Neural cell (in vitro differentiated cells): ENCODE results near the gene TMEM135. TPM values are rescaled to one million over a fixed set of nuclear protein-coding genes. Genes with fewer than 3 reads are reported as not detected.

Source experiments
- H2AFZ ChIP-seq: fragments of 200-600, 300-800 bp; sonication (generic), shearing (Covaris generic); 2 replicates; pipeline ENCODE4 v1.6.0; 2014; ENCODE audit warnings: low read depth, mild to moderate bottlenecking, antibody characterized with exemption, low read length, moderate library complexity
- H3F3A ChIP-seq: fragments of 200-600 bp; shearing (Covaris generic); 2 replicates; pipeline ENCODE4 v1.6.1; 2016; ENCODE audit warnings: mild to moderate bottlenecking, moderate library complexity, mixed read lengths, antibody characterized with exemption, low read length; ENCODE audit not compliant: insufficient read depth, poor library complexity, severe bottlenecking
- H3K27ac ChIP-seq: fragments of 200-600, 300-800 bp; sonication (generic), shearing (Covaris generic); 2 replicates; pipeline ENCODE4 v1.5.1; 2014; ENCODE audit warnings: mild to moderate bottlenecking, low read length, moderate library complexity
- H3K27me3 ChIP-seq: fragments of 300-800, 200-600 bp; sonication (generic), shearing (Covaris generic); 2 replicates; pipeline ENCODE4 v1.6.0; 2014; ENCODE audit warnings: mild to moderate bottlenecking, low read depth, low read length, moderate library complexity; ENCODE audit not compliant: insufficient read depth
- H3K36me3 ChIP-seq: fragments of 300-800, 200-600 bp; sonication (generic), shearing (Covaris generic); 2 replicates; pipeline ENCODE4 v1.5.1; 2014; ENCODE audit warnings: mild to moderate bottlenecking, antibody characterized with exemption, low read length, moderate library complexity; ENCODE audit not compliant: insufficient read depth
- H3K4me2 ChIP-seq: fragments of 300-800, 200-600 bp; sonication (generic), shearing (Covaris generic); 2 replicates; pipeline ENCODE4 v1.6.0; 2014; ENCODE audit warnings: mild to moderate bottlenecking, low read length
- H3K4me3 ChIP-seq: fragments of 300-800, 200-600 bp; sonication (generic), shearing (Covaris generic); 2 replicates; pipeline ENCODE4 v1.5.1; 2014; ENCODE audit warnings: mild to moderate bottlenecking, low read length, moderate library complexity
- H3K79me2 ChIP-seq: fragments of 200-600 bp; shearing (Covaris generic); replicated peaks from 2 replicates; pipeline ENCODE4 v1.6.0; 2014; ENCODE audit warnings: mild to moderate bottlenecking, low read length, moderate library complexity; ENCODE audit not compliant: insufficient read depth
- H3K9ac ChIP-seq: fragments of 300-800, 200-600 bp; sonication (generic), shearing (Covaris generic); 2 replicates; pipeline ENCODE4 v1.6.1; 2016; ENCODE audit warnings: mild to moderate bottlenecking, low read length, mixed read lengths
- H3K9me2 ChIP-seq: fragments of 200-600 bp; shearing (Covaris generic); 2 replicates; pipeline ENCODE4 v1.6.1; 2016; ENCODE audit warnings: mild to moderate bottlenecking, low read length, mixed read lengths; ENCODE audit not compliant: insufficient read depth
- H3K9me3 ChIP-seq: fragments of 200-600, 300-800 bp; sonication (generic), shearing (Covaris generic); 2 replicates; pipeline ENCODE4 v1.6.1; 2016; ENCODE audit warnings: mild to moderate bottlenecking, mixed run types, low read length, moderate library complexity, mixed read lengths
- H4K20me1 ChIP-seq: fragments of 200-600 bp; shearing (Covaris generic); 2 replicates; pipeline ENCODE4 v1.6.1; 2016; ENCODE audit warnings: mild to moderate bottlenecking, mixed run types; ENCODE audit not compliant: insufficient read depth
- CTCF ChIP-seq: fragments of 450-650 bp; IDR thresholded peaks from 2 replicates; pipeline ENCODE4 v1.5.1; 2014; ENCODE audit warnings: antibody characterized with exemption, mild to moderate bottlenecking, moderate library complexity; ENCODE audit not compliant: poor library complexity, severe bottlenecking
- EP300 ChIP-seq: fragments of 450-650 bp; conservative IDR thresholded peaks from 2 replicates; pipeline ENCODE4 v1.6.1; 2014; ENCODE audit warnings: antibody characterized with exemption, mild to moderate bottlenecking, moderate library complexity; ENCODE audit not compliant: poor library complexity, severe bottlenecking
- EZH2 ChIP-seq: fragments of 200-600, 300-800 bp; shearing (Covaris generic), sonication (generic); IDR thresholded peaks from 2 replicates; pipeline ENCODE4 v1.6.1; 2014; ENCODE audit warnings: antibody characterized with exemption, low read length, borderline replicate concordance, mild to moderate bottlenecking; ENCODE audit not compliant: insufficient read depth, poor library complexity, severe bottlenecking
- MXI1 ChIP-seq: fragments of 450-650 bp; conservative IDR thresholded peaks from 2 replicates; pipeline ENCODE4 v1.6.1; 2014; ENCODE audit warnings: antibody characterized with exemption, mild to moderate bottlenecking; ENCODE audit not compliant: poor library complexity, severe bottlenecking
- POLR2AphosphoS5 ChIP-seq: IDR thresholded peaks from 2 replicates; pipeline ENCODE4 v1.6.1; 2012
- RAD21 ChIP-seq: fragments of 450-650 bp; conservative IDR thresholded peaks from 2 replicates; pipeline ENCODE4 v1.6.1; 2014; ENCODE audit warnings: antibody characterized with exemption, mild to moderate bottlenecking, moderate library complexity
- SMC3 ChIP-seq: fragments of 450-650 bp; conservative IDR thresholded peaks from 2 replicates; pipeline ENCODE4 v1.6.1; 2014; ENCODE audit warnings: antibody characterized with exemption, mild to moderate bottlenecking, moderate library complexity; ENCODE audit not compliant: poor library complexity
- TAF1 ChIP-seq: IDR thresholded peaks from 2 replicates; pipeline ENCODE4 v1.6.1; 2012; ENCODE audit warnings: low read depth
- polyA plus RNA-seq: library from polyadenylated mRNA; depleted of rRNA; stranded (reverse); fragments of >200 nt; gene quantifications from 2 replicates; pipeline ENCODE4 v1.2.3, GENCODE V29; 2014
- TF ChIP-seq, protein P1 (sequence below): IDR thresholded peaks from 2 replicates; pipeline ENCODE4 v1.6.1; 2012; ENCODE audit warnings: borderline replicate concordance

The TMEM135 gene
- polyA plus RNA-seq, 1 donor from 2014 or later: 15.6 TPM

DNA sequence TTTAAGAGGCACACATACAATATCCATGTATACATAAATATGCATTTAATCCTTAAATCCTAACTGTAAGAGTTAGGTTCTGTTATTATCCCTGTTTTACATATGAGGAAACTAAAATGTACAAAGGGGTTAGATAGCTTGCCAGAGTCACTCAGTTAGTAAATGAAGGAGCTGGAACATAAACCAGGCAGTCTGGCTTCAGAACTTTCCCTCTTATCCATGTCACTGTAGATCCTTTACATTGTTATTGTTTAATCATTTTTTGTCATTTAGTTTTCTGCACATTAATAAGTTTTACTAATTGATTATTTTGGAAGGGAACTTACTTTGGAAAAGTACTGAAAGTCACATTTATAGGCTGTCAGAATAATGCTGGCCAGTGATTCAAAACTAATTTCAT, 282.4 kb downstream of the TMEM135 start:
- no peaks in the 10 kb centered on the region for H3K9me3 ChIP-seq
- no peak overlapping the region for H2AFZ ChIP-seq
- no peak overlapping the region for H3K4me3 ChIP-seq
- no peaks in the 10 kb centered on the region for H3K9me2 ChIP-seq
- H3F3A ChIP-seq: no peaks in the 10 kb centered on the region
- H3K9ac ChIP-seq: no peak overlapping the region
- no peak overlapping the region for H3K27ac ChIP-seq
- H4K20me1 ChIP-seq: no peaks in the 10 kb centered on the region
- H3K27me3 ChIP-seq: no peaks in the 10 kb centered on the region
- no peaks in the 10 kb centered on the region for H3K36me3 ChIP-seq
- TF ChIP-seq EP300: no peak
- TF ChIP-seq CTCF: no peak
- no peak for TF ChIP-seq POLR2AphosphoS5
- TF ChIP-seq TAF1: no peak
- no peak for TF ChIP-seq RAD21
- no peak for TF ChIP-seq EZH2
- H3K79me2 ChIP-seq: no peaks in the 10 kb centered on the region
- H3K4me2 ChIP-seq: no peak overlapping the region

- Histone ChIP-seq H3K9me2 (no peaks in the 10 kb centered on the region), H2AFZ (no peak overlapping the region), H3K4me2 (no peak overlapping the region), H3K4me3 (no peak overlapping the region), H3K9me3 (no peaks in the 10 kb centered on the region), H3K27ac (no peak overlapping the region), H3F3A (no peaks in the 10 kb centered on the region), H3K79me2 (no peaks in the 10 kb centered on the region), H3K27me3 (no peaks in the 10 kb centered on the region), H3K9ac (no peak overlapping the region), H3K36me3 (no peaks in the 10 kb centered on the region), H4K20me1 (no peaks in the 10 kb centered on the region)
- no peak for TF ChIP-seq MXI1
- TF ChIP-seq, protein P1, sequence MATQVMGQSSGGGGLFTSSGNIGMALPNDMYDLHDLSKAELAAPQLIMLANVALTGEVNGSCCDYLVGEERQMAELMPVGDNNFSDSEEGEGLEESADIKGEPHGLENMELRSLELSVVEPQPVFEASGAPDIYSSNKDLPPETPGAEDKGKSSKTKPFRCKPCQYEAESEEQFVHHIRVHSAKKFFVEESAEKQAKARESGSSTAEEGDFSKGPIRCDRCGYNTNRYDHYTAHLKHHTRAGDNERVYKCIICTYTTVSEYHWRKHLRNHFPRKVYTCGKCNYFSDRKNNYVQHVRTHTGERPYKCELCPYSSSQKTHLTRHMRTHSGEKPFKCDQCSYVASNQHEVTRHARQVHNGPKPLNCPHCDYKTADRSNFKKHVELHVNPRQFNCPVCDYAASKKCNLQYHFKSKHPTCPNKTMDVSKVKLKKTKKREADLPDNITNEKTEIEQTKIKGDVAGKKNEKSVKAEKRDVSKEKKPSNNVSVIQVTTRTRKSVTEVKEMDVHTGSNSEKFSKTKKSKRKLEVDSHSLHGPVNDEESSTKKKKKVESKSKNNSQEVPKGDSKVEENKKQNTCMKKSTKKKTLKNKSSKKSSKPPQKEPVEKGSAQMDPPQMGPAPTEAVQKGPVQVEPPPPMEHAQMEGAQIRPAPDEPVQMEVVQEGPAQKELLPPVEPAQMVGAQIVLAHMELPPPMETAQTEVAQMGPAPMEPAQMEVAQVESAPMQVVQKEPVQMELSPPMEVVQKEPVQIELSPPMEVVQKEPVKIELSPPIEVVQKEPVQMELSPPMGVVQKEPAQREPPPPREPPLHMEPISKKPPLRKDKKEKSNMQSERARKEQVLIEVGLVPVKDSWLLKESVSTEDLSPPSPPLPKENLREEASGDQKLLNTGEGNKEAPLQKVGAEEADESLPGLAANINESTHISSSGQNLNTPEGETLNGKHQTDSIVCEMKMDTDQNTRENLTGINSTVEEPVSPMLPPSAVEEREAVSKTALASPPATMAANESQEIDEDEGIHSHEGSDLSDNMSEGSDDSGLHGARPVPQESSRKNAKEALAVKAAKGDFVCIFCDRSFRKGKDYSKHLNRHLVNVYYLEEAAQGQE: no peak
Measured at GRCh38 chr11:87322568-87322967, 284.8 kb downstream of the TMEM135 start.

- H3K4me3 ChIP-seq: no peak overlapping the region
- H3K4me2 ChIP-seq: no peak overlapping the region
- H3K9me3 ChIP-seq: no peaks in the 10 kb centered on the region
- no peaks in the 10 kb centered on the region for H3K9me2 ChIP-seq
- H3K27me3 ChIP-seq: no peaks in the 10 kb centered on the region
- H3K79me2 ChIP-seq: no peaks in the 10 kb centered on the region
- TF ChIP-seq CTCF: no peak
- no peak for TF ChIP-seq MXI1
- TF ChIP-seq, protein P1: no peak
- no peak for TF ChIP-seq RAD21
- no peak for TF ChIP-seq SMC3
- no peak for TF ChIP-seq TAF1
- no peak for TF ChIP-seq EP300
- no peak for TF ChIP-seq EZH2
- no peak for TF ChIP-seq POLR2AphosphoS5
- H2AFZ ChIP-seq: no peak overlapping the region
- no peaks in the 10 kb centered on the region for H3K36me3 ChIP-seq
- H4K20me1 ChIP-seq: no peaks in the 10 kb centered on the region
- H3F3A ChIP-seq: no peaks in the 10 kb centered on the region
- H3K9ac ChIP-seq: no peak overlapping the region
- H3K27ac ChIP-seq: no peak overlapping the region
Measured at GRCh38 chr11:87323899-87324298, 286.2 kb downstream of the TMEM135 start.
